ENCODE data around the gene SRD5A2.

Gene SRD5A2

GRCh38 chr2:31580321-31581117 lies at the start of gene SRD5A2:
SRD5A2 (minus strand) TSS chr2:31580938; CDS start chr2:31580900, 38 bp downstream.
- DNase-seq: peak; percentile 37

- DNase-seq: no peak
Measured at GRCh38 chr2:31606509-31606908, 25.8 kb upstream of the SRD5A2 start.

GRCh38 chr2:31598694-31599093 lies 18.0 kb upstream of the SRD5A2 start:
- no peak for DNase-seq

GRCh38 chr2:31586230-31586629 lies 5.5 kb upstream of the SRD5A2 start:
- DNase-seq: no peak

GRCh38 chr2:31581124-31581795 lies 522 bp upstream of the SRD5A2 start:
- DNase-seq: no peak

- no peak for DNase-seq
Measured at GRCh38 chr2:31579996-31580320, 780 bp downstream of the SRD5A2 start.

GRCh38 chr2:31578316-31578715 lies 2.4 kb downstream of the SRD5A2 start:
- DNase-seq: peak; percentile 3

GRCh38 chr2:31577143-31577542 lies 3.6 kb downstream of the SRD5A2 start:
- DNase-seq: peak; percentile 4

- DNase-seq: no peak
Measured at GRCh38 chr2:31568585-31569201, 12.0 kb downstream of the SRD5A2 start.

GRCh38 chr2:31567679-31568078 lies 13.1 kb downstream of the SRD5A2 start:
- no peak for DNase-seq

GRCh38 chr2:31563273-31563839 lies 17.4 kb downstream of the SRD5A2 start:
- DNase-seq: no peak

- DNase-seq: no peak
Measured at GRCh38 chr2:31561823-31562222, 18.9 kb downstream of the SRD5A2 start.

- DNase-seq: no peak
Measured at GRCh38 chr2:31558401-31559295, 22.1 kb downstream of the SRD5A2 start.

- no peak for DNase-seq
Measured at GRCh38 chr2:31556940-31557339, 23.8 kb downstream of the SRD5A2 start.

GRCh38 chr2:31555967-31556706 lies 24.6 kb downstream of the SRD5A2 start:
- DNase-seq: no peak

- no peak for DNase-seq
Measured at GRCh38 chr2:31553362-31553761, 27.4 kb downstream of the SRD5A2 start.

- no peak for DNase-seq
Measured at GRCh38 chr2:31547485-31547884, 33.3 kb downstream of the SRD5A2 start.

GRCh38 chr2:31541853-31542252 lies 38.9 kb downstream of the SRD5A2 start:
- no peak for DNase-seq

GRCh38 chr2:31539505-31539904 lies 41.2 kb downstream of the SRD5A2 start:
- DNase-seq: no peak

GRCh38 chr2:31535768-31536167 lies 45.0 kb downstream of the SRD5A2 start:
- DNase-seq: no peak

GRCh38 chr2:31534636-31535035 lies 46.1 kb downstream of the SRD5A2 start:
- no peak for DNase-seq

GRCh38 chr2:31533036-31533435 lies 47.7 kb downstream of the SRD5A2 start:
- DNase-seq: no peak

All from eye (tissue), 1 donor.